Astrocyte (in vitro differentiated cells and primary cell): Measurements from ENCODE around the gene SOX4.

Experiments
- CTCF ChIP-seq: IDR thresholded peaks from 2 replicates; pipeline ENCODE4 v1.5.1; 2011; ENCODE audit warnings: low read depth, mild to moderate bottlenecking, inconsistent platforms, low read length, moderate library complexity; ENCODE audit not compliant: insufficient read depth
- EZH2 ChIP-seq: IDR thresholded peaks from 2 replicates; pipeline ENCODE4 v1.6.1; 2012; ENCODE audit warnings: mild to moderate bottlenecking, low read length, inconsistent platforms; ENCODE audit not compliant: insufficient read depth

- TF ChIP-seq EZH2, result no peak
- no peak for TF ChIP-seq CTCF
Measured at GRCh38 chr6:21608601-21609000, 15.1 kb downstream of the SOX4 start.
